HEK293 (cell line): Measurements from ENCODE around the gene ABCG4.
A peak's percentile ranks its signal among the peaks of the same experiment; 100 is the strongest.

Experiments used
- CTCF ChIA-PET: fragments of 350-600 bp; formaldehyde crosslinking; extraction: SDS; loops from one replicate; lab custom pipeline; 2021; ENCODE audit warnings: antibody characterized with exemption; lab: Yijun Ruan, JAX
- POLR2A ChIA-PET: fragments of 300-600 bp; formaldehyde crosslinking; extraction: SDS; loops from one replicate; lab custom pipeline; 2020; ENCODE audit warnings: antibody characterized with exemption, inconsistent platforms; lab: Yijun Ruan, JAX
- H3K27ac ChIP-seq: fragments of 200-500 bp; sonication (Bioruptor generic); 2 replicates; pipeline ENCODE4 v1.5.1; 2014; ENCODE audit warnings: low read depth, low read length, control low read depth, inconsistent platforms; ENCODE audit errors: extremely low read depth
- H3K36me3 ChIP-seq, 2 experiments: fragments of 200-500 bp in 1 of 2; sonication (Bioruptor generic) in 1 of 2; 1 replicate in 1 of 2; 2 replicates in 1 of 2; pipeline ENCODE4 v1.5.1; 2014 to 2017; ENCODE audit warnings: inconsistent platforms in 2 of 2, low read length in 2 of 2; ENCODE audit not compliant: control insufficient read depth in 2 of 2, insufficient read depth in 1 of 2
- H3K4me1 ChIP-seq: fragments of 200-500 bp; sonication (Bioruptor generic); 2 replicates; pipeline ENCODE4 v1.5.1; 2014; ENCODE audit warnings: mild to moderate bottlenecking, low read length, inconsistent platforms; ENCODE audit not compliant: control insufficient read depth, insufficient read depth
- H3K4me3 ChIP-seq: 2 replicates; pipeline ENCODE4 v1.5.1; 2011; ENCODE audit warnings: low read depth, mild to moderate bottlenecking, control low read depth, low read length, moderate library complexity
- H3K9me3 ChIP-seq: fragments of 200-500 bp; sonication (Bioruptor generic); 2 replicates; pipeline ENCODE4 v1.5.1; 2014; ENCODE audit warnings: low read depth, low read length, inconsistent platforms; ENCODE audit not compliant: control insufficient read depth, insufficient read depth
- INSM2 ChIP-seq: fragments of 450-650 bp; formaldehyde crosslinking; IDR thresholded peaks from 2 replicates; pipeline ENCODE4 v1.5.1; 2016; ENCODE audit warnings: missing biosample characterization, missing genetic modification characterization
- PRDM10 ChIP-seq: fragments of 450-650 bp; formaldehyde crosslinking; IDR thresholded peaks from 2 replicates; pipeline ENCODE4 v1.5.1; 2016; ENCODE audit warnings: missing biosample characterization, missing genetic modification characterization
- REST ChIP-seq: fragments of 450-650 bp; formaldehyde crosslinking; IDR thresholded peaks from 2 replicates; pipeline ENCODE4 v1.5.1; 2016; ENCODE audit warnings: missing biosample characterization, missing genetic modification characterization
- SCRT2 ChIP-seq: fragments of 450-650 bp; formaldehyde crosslinking; IDR thresholded peaks from 2 replicates; pipeline ENCODE4 v1.5.1; 2016; ENCODE audit warnings: missing biosample characterization, missing genetic modification characterization
- YY2 ChIP-seq: fragments of 450-650 bp; formaldehyde crosslinking; IDR thresholded peaks from 2 replicates; pipeline ENCODE4 v1.5.1; 2016; ENCODE audit warnings: missing biosample characterization, missing genetic modification characterization
- ZBTB44 ChIP-seq: fragments of 450-650 bp; IDR thresholded peaks from 2 replicates; pipeline ENCODE4 v1.5.1; 2018; ENCODE audit warnings: missing biosample characterization, mild to moderate bottlenecking, missing genetic modification characterization
- ZIC2 ChIP-seq: fragments of 450-650 bp; formaldehyde crosslinking; IDR thresholded peaks from 2 replicates; pipeline ENCODE4 v1.5.1; 2016; ENCODE audit warnings: missing biosample characterization, missing genetic modification characterization
- ZNF138 ChIP-seq: fragments of 450-650 bp; formaldehyde crosslinking; IDR thresholded peaks from 2 replicates; pipeline ENCODE4 v1.5.1; 2016; ENCODE audit warnings: missing biosample characterization, missing genetic modification characterization, borderline replicate concordance
- ZNF16 ChIP-seq: fragments of 450-650 bp; formaldehyde crosslinking; IDR thresholded peaks from 2 replicates; pipeline ENCODE4 v1.5.1; 2016; ENCODE audit warnings: low read depth, missing biosample characterization, missing genetic modification characterization
- ZNF280D ChIP-seq: fragments of 450-650 bp; formaldehyde crosslinking; IDR thresholded peaks from 2 replicates; pipeline ENCODE4 v1.5.1; 2016; ENCODE audit warnings: missing biosample characterization, missing genetic modification characterization
- ZNF292 ChIP-seq: fragments of 450-650 bp; formaldehyde crosslinking; IDR thresholded peaks from 2 replicates; pipeline ENCODE4 v1.5.1; 2016; ENCODE audit warnings: low read depth, missing biosample characterization, missing genetic modification characterization, borderline replicate concordance
- ZNF311 ChIP-seq: fragments of 450-650 bp; formaldehyde crosslinking; IDR thresholded peaks from 2 replicates; pipeline ENCODE4 v1.5.1; 2017; ENCODE audit warnings: missing biosample characterization, missing genetic modification characterization, borderline replicate concordance
- ZNF335 ChIP-seq: fragments of 450-650 bp; formaldehyde crosslinking; conservative IDR thresholded peaks from 2 replicates; pipeline ENCODE4 v1.5.1; 2016; ENCODE audit warnings: missing biosample characterization, missing genetic modification characterization
- ZNF426 ChIP-seq: fragments of 450-650 bp; formaldehyde crosslinking; IDR thresholded peaks from 2 replicates; pipeline ENCODE4 v1.5.1; 2017; ENCODE audit warnings: missing biosample characterization, missing genetic modification characterization, mild to moderate bottlenecking, inconsistent platforms, moderate library complexity
- ZNF645 ChIP-seq: fragments of 450-650 bp; formaldehyde crosslinking; IDR thresholded peaks from 2 replicates; pipeline ENCODE4; 2016; ENCODE audit warnings: missing biosample characterization, missing genetic modification characterization
- ZXDB ChIP-seq: fragments of 450-650 bp; formaldehyde crosslinking; IDR thresholded peaks from 2 replicates; pipeline ENCODE4 v1.5.1; 2016; ENCODE audit warnings: missing biosample characterization, missing genetic modification characterization

Gene ABCG4

GRCh38 chr11:119194811-119195440, 46.1 kb downstream of the ABCG4 start (continued):
- TF ChIP-seq ZBTB44 (tag by site-specific recombination) (no peak), ZNF335 (tag by site-specific recombination) (no peak), YY2 (tag by site-specific recombination) (no peak), PRDM10 (no peak), ZIC2 (no peak), ZNF280D (no peak), ZNF292 (tag by site-specific recombination) (no peak), ZNF138 (tag by site-specific recombination) (no peak), REST (tag by site-specific recombination) (no peak), ZNF426 (tag by site-specific recombination) (no peak), ZNF645 (tag by site-specific recombination) (no peak)

- no peak overlapping the region for H3K4me3 ChIP-seq
- POLR2A ChIA-PET = interaction anchor here (1.0 to 2.0 kb wide), 2 partner anchors 19 to 121 kb away, joined by 4 to 5 read pairs; partner anchors contain the start of gene MCAM
- TF ChIP-seq INSM2 (tag by site-specific recombination) (no peak), ZNF311 (no peak), SCRT2 (tag by site-specific recombination) (peak; percentile 75; the same call in 1 of the 2 replicates), ZNF16 (no peak), PRDM10 (peak; percentile 96), ZXDB (no peak)
Observed at GRCh38 chr11:119195680-119196079, 46.8 kb downstream of the ABCG4 start.

More at GRCh38 chr11:119195680-119196079, 46.8 kb downstream of the ABCG4 start:
- H3K27ac ChIP-seq = no peak overlapping the region
- H3K36me3 ChIP-seq = no peaks in the 10 kb centered on the region
- H3K4me1 ChIP-seq = no peaks in the 10 kb centered on the region
- CTCF ChIA-PET = interaction anchor here (0.6 to 2.5 kb wide), 21 partner anchors 10 to 128 kb away, joined by 3 to 16 read pairs (median 4); partner anchors contain the start of genes C2CD2L, NHERF4 and NLRX1
- H3K9me3 ChIP-seq = no peaks in the 10 kb centered on the region
